ENCODE measurements around the gene DDX24. TPM values are rescaled to one million over a fixed set of nuclear protein-coding genes. Genes with fewer than 3 reads are reported as not detected.
A peak's percentile ranks its signal among the peaks of the same experiment; 100 is the strongest.

DDX24 gene
- total RNA-seq, 1 donor from 2014 or later, result 206 TPM

GRCh38 chr14:94036313-94037167 is 44.5 kb downstream of the DDX24 start:
- H3K9me3 ChIP-seq (ENCODE audit: insufficient read depth, low read depth, low read length), result no peaks in the 10 kb centered on the region
- no peaks in the 10 kb centered on the region for H3K79me2 ChIP-seq (ENCODE audit: insufficient read depth, low read length)
- H3K4me1 ChIP-seq (ENCODE audit: insufficient read depth, low read length), result peaks cover 1% of the 10 kb centered on the region
- no peak overlapping the region for H3K9ac ChIP-seq (ENCODE audit: low read length)
- no peak overlapping the region for H3K4me2 ChIP-seq (ENCODE audit: low read length)
- H3K4me3 Mint-ChIP-seq (ENCODE audit: unreplicated experiment), result no peak overlapping the region
- H3K27ac Mint-ChIP-seq (ENCODE audit: unreplicated experiment), result no peak overlapping the region
- peak; percentile 77 for FAIRE-seq
- DNase-seq (ENCODE audit: low read depth), result peak; percentile 15
- no peaks in the 10 kb centered on the region for H3K4me1 Mint-ChIP-seq (ENCODE audit: low read depth, unreplicated experiment)
- peak; percentile 81 for TF ChIP-seq CTCF (IDR thresholded peaks at IDR 0.05; ENCODE audit: insufficient read depth, low read depth, low read length)
- TF ChIP-seq EZH2 (IDR thresholded peaks at IDR 0.05; ENCODE audit: insufficient read depth, low read length), result no peak
- no peak overlapping the region for H2AFZ ChIP-seq (ENCODE audit: low read depth, low read length)
- peaks cover 7% of the 10 kb centered on the region for H3K27me3 Mint-ChIP-seq (ENCODE audit: low read depth, unreplicated experiment)
- peaks cover 5% of the 10 kb centered on the region for H3K36me3 Mint-ChIP-seq (ENCODE audit: low read depth, unreplicated experiment)
- no peaks in the 10 kb centered on the region for H3K9me3 Mint-ChIP-seq (ENCODE audit: unreplicated experiment)
- H3K36me3 ChIP-seq (ENCODE audit: insufficient read depth, low read length), result no peaks in the 10 kb centered on the region
- H3K27me3 ChIP-seq (ENCODE audit: insufficient read depth, low read length), result no peaks in the 10 kb centered on the region
- no peak overlapping the region for H3K4me3 ChIP-seq (ENCODE audit: insufficient read depth, low read depth, low read length)
- no peak overlapping the region for H3K27ac ChIP-seq (ENCODE audit: low read depth, low read length)
- H4K20me1 ChIP-seq (ENCODE audit: insufficient read depth, low read length), result peaks cover 17% of the 10 kb centered on the region

- H3K36me3 Mint-ChIP-seq (ENCODE audit: low read depth, unreplicated experiment), result peaks cover 3% of the 10 kb centered on the region
- H3K27ac ChIP-seq (ENCODE audit: low read depth, low read length), result no peak overlapping the region
- H3K4me1 ChIP-seq (ENCODE audit: insufficient read depth, low read length), result no peaks in the 10 kb centered on the region
- no peak overlapping the region for H3K27ac Mint-ChIP-seq (ENCODE audit: unreplicated experiment)
- no peak overlapping the region for H3K4me3 Mint-ChIP-seq (ENCODE audit: unreplicated experiment)
- no peak for FAIRE-seq
- H4K20me1 ChIP-seq (ENCODE audit: insufficient read depth, low read length), result peaks cover 17% of the 10 kb centered on the region
- no peaks in the 10 kb centered on the region for H3K36me3 ChIP-seq (ENCODE audit: insufficient read depth, low read length)
- H3K4me1 Mint-ChIP-seq (ENCODE audit: low read depth, unreplicated experiment), result no peaks in the 10 kb centered on the region
- no peaks in the 10 kb centered on the region for H3K9me3 Mint-ChIP-seq (ENCODE audit: unreplicated experiment)
- TF ChIP-seq CTCF (IDR thresholded peaks at IDR 0.05; ENCODE audit: insufficient read depth, low read depth, low read length) (no peak), EZH2 (IDR thresholded peaks at IDR 0.05; ENCODE audit: insufficient read depth, low read length) (no peak)
- H3K27me3 ChIP-seq (ENCODE audit: insufficient read depth, low read length), result no peaks in the 10 kb centered on the region
- H2AFZ ChIP-seq (ENCODE audit: low read depth, low read length), result no peak overlapping the region
- peaks cover 2% of the 10 kb centered on the region for H3K27me3 Mint-ChIP-seq (ENCODE audit: low read depth, unreplicated experiment)
- no peak for DNase-seq (ENCODE audit: low read depth)
- no peak overlapping the region for H3K4me3 ChIP-seq (ENCODE audit: insufficient read depth, low read depth, low read length)
- H3K79me2 ChIP-seq (ENCODE audit: insufficient read depth, low read length), result no peaks in the 10 kb centered on the region
- no peak overlapping the region for H3K9ac ChIP-seq (ENCODE audit: low read length)
- no peaks in the 10 kb centered on the region for H3K9me3 ChIP-seq (ENCODE audit: insufficient read depth, low read depth, low read length)
- H3K4me2 ChIP-seq (ENCODE audit: low read length), result no peak overlapping the region
Observed at GRCh38 chr14:94034886-94035285, 46.1 kb downstream of the DDX24 start.

GRCh38 chr14:94031883-94032279 is 49.1 kb downstream of the DDX24 start:
- TF ChIP-seq EZH2 (IDR thresholded peaks at IDR 0.05; ENCODE audit: insufficient read depth, low read length), result no peak
- no peak for TF ChIP-seq CTCF (IDR thresholded peaks at IDR 0.05; ENCODE audit: insufficient read depth, low read depth, low read length)
- Histone ChIP-seq H3K4me3 (ENCODE audit: insufficient read depth, low read depth, low read length) (no peak overlapping the region), H3K9ac (ENCODE audit: low read length) (no peak overlapping the region), H3K9me3 (ENCODE audit: insufficient read depth, low read depth, low read length) (no peaks in the 10 kb centered on the region), H4K20me1 (ENCODE audit: insufficient read depth, low read length) (peaks cover 13% of the 10 kb centered on the region), H3K79me2 (ENCODE audit: insufficient read depth, low read length) (no peaks in the 10 kb centered on the region), H3K27ac (ENCODE audit: low read depth, low read length) (no peak overlapping the region), H3K4me2 (ENCODE audit: low read length) (no peak overlapping the region), H3K4me1 (ENCODE audit: insufficient read depth, low read length) (peaks cover 21% of the 10 kb centered on the region), H2AFZ (ENCODE audit: low read depth, low read length) (no peak overlapping the region), H3K27me3 (ENCODE audit: insufficient read depth, low read length) (no peaks in the 10 kb centered on the region), H3K36me3 (ENCODE audit: insufficient read depth, low read length) (no peaks in the 10 kb centered on the region)
- no peak for DNase-seq (ENCODE audit: low read depth)
- Mint-ChIP-seq H3K9me3 (ENCODE audit: unreplicated experiment) (peaks cover 2% of the 10 kb centered on the region), H3K27ac (ENCODE audit: unreplicated experiment) (no peak overlapping the region), H3K36me3 (ENCODE audit: low read depth, unreplicated experiment) (peaks cover 4% of the 10 kb centered on the region), H3K4me3 (ENCODE audit: unreplicated experiment) (no peak overlapping the region), H3K27me3 (ENCODE audit: low read depth, unreplicated experiment) (no peaks in the 10 kb centered on the region), H3K4me1 (ENCODE audit: low read depth, unreplicated experiment) (no peaks in the 10 kb centered on the region)
- FAIRE-seq, result no peak
